ENCODE measurements around the gene ZNF75A. TPM values are rescaled to one million over a fixed set of nuclear protein-coding genes. Genes with fewer than 3 reads are reported as not detected.
A peak's percentile ranks its signal among the peaks of the same experiment; 100 is the strongest.
"Not testable (repeated sequence)": the region's sequence is repeated elsewhere in the genome, so short reads cannot be mapped to it uniquely, and the experiment has no call there.

Gene ZNF75A
- total RNA-seq, 2 donors from 2014 or later: 34.9 to 41.5 TPM

GRCh38 chr16:3262517-3262916 lies 42.8 kb upstream of the ZNF75A start:
- TF ChIP-seq CTCF (IDR thresholded peaks at IDR 0.05) (no peak), POLR2A (IDR thresholded peaks at IDR 0.05) (no peak), POLR2AphosphoS5 (IDR thresholded peaks at IDR 0.05) (no peak)
- no peak overlapping the region for H3K27ac ChIP-seq
- no peak for DNase-seq (ENCODE audit: low spot score)
- no peak overlapping the region for H3K4me3 ChIP-seq
- H3K9me3 ChIP-seq: no peaks in the 10 kb centered on the region
- WGBS: 94% methylated on average over 4 of the region's 4 CpGs
- no peaks in the 10 kb centered on the region for H3K4me1 ChIP-seq (replicated peaks)
- H3K36me3 ChIP-seq: no peaks in the 10 kb centered on the region
- H3K27me3 ChIP-seq (replicated peaks; ENCODE audit: insufficient read depth): no peaks in the 10 kb centered on the region
- intact Hi-C loops (cut with DNase I): loop anchor here (10.0 kb wide), 1 partner anchor 108 kb away; no protein-coding TSS in a partner anchor

GRCh38 chr16:3264137-3265036 lies 40.9 kb upstream of the ZNF75A start:
- no peaks in the 10 kb centered on the region for H3K4me1 ChIP-seq (replicated peaks)
- peak overlapping the region; percentile 95 to 96 for H3K27ac ChIP-seq
- peak; percentile 81 for TF ChIP-seq POLR2A (IDR thresholded peaks at IDR 0.05)
- TF ChIP-seq CTCF (IDR thresholded peaks at IDR 0.05): peak in 1 of 4 experiments; percentile 9
- peak; percentile 95 for TF ChIP-seq POLR2AphosphoS5 (IDR thresholded peaks at IDR 0.05)
- H3K27me3 ChIP-seq (replicated peaks; ENCODE audit: insufficient read depth): no peaks in the 10 kb centered on the region
- DNase-seq (ENCODE audit: low spot score): peak; percentile 96
- H3K36me3 ChIP-seq: no peaks in the 10 kb centered on the region
- H3K9me3 ChIP-seq: no peaks in the 10 kb centered on the region
- 2% methylated on average over 61 of the region's 77 CpGs for WGBS
- intact Hi-C loops (cut with DNase I): loop anchor here (2.0 to 10.0 kb wide), 3 partner anchors 18 to 192 kb away; partner anchors contain the start of gene ZNF263
- H3K4me3 ChIP-seq: peak overlapping the region; percentile 61 to 63

- no peak overlapping the region for H3K27ac ChIP-seq
- intact Hi-C loops (cut with DNase I): loop anchor here (10.0 kb wide), 1 partner anchor 112 kb away; no protein-coding TSS in a partner anchor
- no peaks in the 10 kb centered on the region for H3K9me3 ChIP-seq
- no peaks in the 10 kb centered on the region for H3K27me3 ChIP-seq (replicated peaks; ENCODE audit: insufficient read depth)
- H3K4me3 ChIP-seq: no peak overlapping the region
- H3K36me3 ChIP-seq: no peaks in the 10 kb centered on the region
- DNase-seq (ENCODE audit: low spot score): no peak
- WGBS: 61% methylated on average over 5 of the region's 5 CpGs
- H3K4me1 ChIP-seq (replicated peaks): no peaks in the 10 kb centered on the region
- TF ChIP-seq CTCF (IDR thresholded peaks at IDR 0.05): peak in 2 of 4 experiments; percentile 10 to 25
- no peak for TF ChIP-seq POLR2AphosphoS5 (IDR thresholded peaks at IDR 0.05)
- TF ChIP-seq POLR2A (IDR thresholded peaks at IDR 0.05): no peak
These were observed 38.3 kb upstream of the ZNF75A start for GRCh38 chr16:3266873-3267537.

GRCh38 chr16:3268294-3268693 lies 37.0 kb upstream of the ZNF75A start:
- 75% methylated on average over 1 of the region's 1 CpG for WGBS
- Histone ChIP-seq H3K4me1 (replicated peaks) (no peaks in the 10 kb centered on the region), H3K27me3 (replicated peaks; ENCODE audit: insufficient read depth) (no peaks in the 10 kb centered on the region), H3K4me3 (no peak overlapping the region), H3K27ac (no peak overlapping the region), H3K9me3 (no peaks in the 10 kb centered on the region), H3K36me3 (no peaks in the 10 kb centered on the region)
- intact Hi-C loops (cut with DNase I): loop anchor here (10.0 kb wide), 1 partner anchor 113 kb away; no protein-coding TSS in a partner anchor
- TF ChIP-seq CTCF (IDR thresholded peaks at IDR 0.05): no peak
- DNase-seq (ENCODE audit: low spot score): no peak

GRCh38 chr16:3270718-3271117 lies 34.6 kb upstream of the ZNF75A start:
- intact Hi-C loops (cut with DNase I); H3K27me3 ChIP-seq (replicated peaks; ENCODE audit: insufficient read depth): not testable (repeated sequence)

GRCh38 chr16:3271281-3271680 lies 34.0 kb upstream of the ZNF75A start:
- H3K4me1 ChIP-seq (replicated peaks); H3K9me3 ChIP-seq; H3K36me3 ChIP-seq; intact Hi-C loops (cut with DNase I); DNase-seq (ENCODE audit: low spot score); H3K27ac ChIP-seq; H3K27me3 ChIP-seq (replicated peaks; ENCODE audit: insufficient read depth); H3K4me3 ChIP-seq: not testable (repeated sequence)
- WGBS: 86% methylated on average over 22 of the region's 22 CpGs

More at GRCh38 chr16:3270718-3271117, 34.6 kb upstream of the ZNF75A start:
- H3K4me1 ChIP-seq (replicated peaks); H3K9me3 ChIP-seq; H3K27ac ChIP-seq; DNase-seq (ENCODE audit: low spot score); H3K36me3 ChIP-seq; H3K4me3 ChIP-seq: not testable (repeated sequence)
- 76% methylated on average over 5 of the region's 5 CpGs for WGBS
